Activated CD8-positive, alpha-beta T cell treated with anti-CD3 and anti-CD28 coated beads for 36 hours (primary cell): ENCODE results near the gene WNT3A. TPM values are rescaled to one million over a fixed set of nuclear protein-coding genes. Genes with fewer than 3 reads are reported as not detected.

Experiments
- ATAC-seq: fragments of 200-7000 bp; cut with Tn5 transposase; one replicate; pipeline ENCODE4 v1.10.0; 2021; ENCODE audit warnings: mild to moderate bottlenecking, moderate library complexity
- CTCF ChIA-PET: fragments of 350-600 bp; sonication (Branson Sonifier 250); formaldehyde crosslinking; loops from one replicate; lab custom pipeline; 2021; ENCODE audit warnings: antibody characterized with exemption; lab: Charles Lee
- POLR2A ChIA-PET: fragments of 350-600 bp; sonication (Branson Sonifier 250); formaldehyde crosslinking; loops from one replicate; lab custom pipeline; 2021; ENCODE audit warnings: antibody characterized with exemption; lab: Charles Lee
- DNase-seq: peaks from one replicate; pipeline ENCODE4 v3.0.0-alpha.2; 2020
- H3K27ac Mint-ChIP-seq: one replicate; pipeline ENCODE4 v1.8.0; 2021; ENCODE audit warnings: mild to moderate bottlenecking, mixed read lengths
- H3K27me3 Mint-ChIP-seq: one replicate; pipeline ENCODE4 v1.8.0; 2021; ENCODE audit warnings: mixed read lengths
- H3K36me3 Mint-ChIP-seq: one replicate; pipeline ENCODE4 v1.8.0; 2021; ENCODE audit warnings: low read depth, mixed read lengths
- H3K4me1 Mint-ChIP-seq: one replicate; pipeline ENCODE4 v1.8.0; 2021; ENCODE audit warnings: low read depth, mixed read lengths
- H3K4me3 Mint-ChIP-seq: one replicate; pipeline ENCODE4 v1.8.0; 2021; ENCODE audit warnings: mild to moderate bottlenecking, moderate library complexity, mixed read lengths
- H3K9me3 Mint-ChIP-seq: one replicate; pipeline ENCODE4 v1.8.0; 2021; ENCODE audit warnings: mixed read lengths
- CTCF ChIP-seq: fragments of 200-600 bp; IDR thresholded peaks from one replicate; pipeline ENCODE4 v1.8.0; 2022; ENCODE audit warnings: antibody characterized with exemption, mild to moderate bottlenecking
- intact Hi-C: fragments of 100-400 bp; cut with micrococcal nuclease; formaldehyde crosslinking; loops from one replicate; pipeline ENCODE4 v1.10.0; 2022
- total RNA-seq, 2 experiments: library from RNA; stranded (reverse); gene quantifications; one replicate each; pipeline ENCODE4 v1.2.3, GENCODE V29; 2021

WNT3A gene
- total RNA-seq, 2 experiments from 2014 or later: not detected

- no peak for TF ChIP-seq CTCF
- intact Hi-C loops: no loop called here
- Mint-ChIP-seq H3K36me3 (peaks cover 84% of the 10 kb centered on the region), H3K4me1 (peaks cover 54% of the 10 kb centered on the region), H3K27me3 (no peaks in the 10 kb centered on the region), H3K27ac (no peak overlapping the region), H3K4me3 (no peak overlapping the region), H3K9me3 (peaks cover 14% of the 10 kb centered on the region)
- DNase-seq: peak; percentile 1
- ChIA-PET CTCF (interaction anchor here (1.3 to 2.9 kb wide), 2 partner anchors 94 to 95 kb away, joined by 3 to 10 read pairs; no protein-coding TSS in a partner anchor), POLR2A (interaction anchor here (4.9 to 5.6 kb wide), 2 partner anchors 6 to 10 kb away, joined by 40 to 51 read pairs; partner anchors contain the start of gene ARF1)
- ATAC-seq: no peak
These were observed 86.5 kb downstream of the WNT3A start for GRCh38 chr1:228093050-228093906.

GRCh38 chr1:228094432-228095016 lies 87.7 kb downstream of the WNT3A start:
- no peak for ATAC-seq
- no peak overlapping the region for H3K27ac Mint-ChIP-seq
- TF ChIP-seq CTCF: no peak
- intact Hi-C loops: no loop called here
- H3K27me3 Mint-ChIP-seq: no peaks in the 10 kb centered on the region
- peaks cover 14% of the 10 kb centered on the region for H3K9me3 Mint-ChIP-seq
- peaks cover 42% of the 10 kb centered on the region for H3K4me1 Mint-ChIP-seq
- H3K36me3 Mint-ChIP-seq: peaks cover 84% of the 10 kb centered on the region
- no peak overlapping the region for H3K4me3 Mint-ChIP-seq
- ChIA-PET CTCF (interaction anchor here (1.3 kb wide), 1 partner anchor 96 kb away, joined by 3 read pairs; no protein-coding TSS in a partner anchor), POLR2A (interaction anchor here (1.0 to 5.6 kb wide), 3 partner anchors 8 to 12 kb away, joined by 3 to 40 read pairs (median 4); partner anchors contain the start of gene ARF1)
- peak; percentile 0 for DNase-seq

- Mint-ChIP-seq H3K27ac (no peak overlapping the region), H3K9me3 (peaks cover 14% of the 10 kb centered on the region), H3K36me3 (peaks cover 81% of the 10 kb centered on the region), H3K27me3 (no peaks in the 10 kb centered on the region), H3K4me1 (peaks cover 36% of the 10 kb centered on the region), H3K4me3 (no peak overlapping the region)
- ChIA-PET POLR2A (interaction anchor here (1.0 to 5.6 kb wide), 3 partner anchors 8 to 12 kb away, joined by 3 to 40 read pairs (median 4); partner anchors contain the start of gene ARF1), CTCF (no interaction called here)
- no peak for DNase-seq
- no peak for ATAC-seq
- TF ChIP-seq CTCF: no peak
- intact Hi-C loops: no loop called here
These were observed 88.4 kb downstream of the WNT3A start for GRCh38 chr1:228095161-228095560.

- ChIA-PET CTCF (no interaction called here), POLR2A (interaction anchor here (1.4 to 5.6 kb wide), 2 partner anchors 9 to 13 kb away, joined by 4 to 40 read pairs; partner anchors contain the start of gene ARF1)
- Mint-ChIP-seq H3K27me3 (no peaks in the 10 kb centered on the region), H3K36me3 (peaks cover 74% of the 10 kb centered on the region), H3K4me1 (peaks cover 28% of the 10 kb centered on the region), H3K4me3 (no peak overlapping the region), H3K9me3 (peaks cover 14% of the 10 kb centered on the region), H3K27ac (peak overlapping the region; percentile 31)
- no peak for TF ChIP-seq CTCF
- peak; percentile 0 for DNase-seq
- no peak for ATAC-seq
- intact Hi-C loops: no loop called here
These were observed 89.1 kb downstream of the WNT3A start for GRCh38 chr1:228095938-228096337.
